ENCODE data around the gene ERBB4. TPM values are rescaled to one million over a fixed set of nuclear protein-coding genes. Genes with fewer than 3 reads are reported as not detected.

ERBB4 gene
- total and polyA plus RNA-seq, 10 of the 15 experiments (the other 5 are each of a cell fraction or from before 2014, with no cell fraction given): under 0.01 to 0.23 (median 0.01) TPM; not detected in 4

DNA sequence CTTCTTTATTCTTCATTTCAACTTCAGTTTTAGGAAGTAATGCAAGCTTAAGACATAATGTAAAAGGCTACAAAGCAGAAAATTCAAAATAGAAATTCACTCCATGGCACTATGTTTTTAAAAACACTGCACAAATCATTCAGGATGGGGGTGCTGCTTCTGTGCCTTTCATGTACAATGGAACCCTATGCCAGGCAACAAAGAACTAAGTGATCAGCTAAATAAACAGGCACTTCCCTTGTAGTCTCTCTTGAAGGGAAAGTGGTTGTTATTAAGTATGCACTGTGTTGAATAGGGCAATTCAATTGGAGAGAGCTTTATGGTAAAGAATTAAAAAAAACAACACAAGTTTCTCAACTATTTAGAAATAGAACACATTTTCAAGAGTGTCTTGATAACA lies 10.9 kb upstream of the ERBB4 start:
- H3K9me3 ChIP-seq (replicated peaks; ENCODE audit: control insufficient read depth, insufficient read depth, low read length): no peaks in the 10 kb centered on the region
- in situ Hi-C loops (cut with MboI): no loop called here
- ChIA-PET CTCF (interaction anchor here (0.9 to 3.9 kb wide), 2 partner anchors 18 to 1094 kb away, joined by 3 to 17 read pairs; no protein-coding TSS in a partner anchor), SMC1A (ENCODE audit: uncharacterized antibody, unreplicated experiment) (interaction anchor here (1.0 kb wide), 1 partner anchor 29 kb away, joined by 4 read pairs; no protein-coding TSS in a partner anchor), RAD21 (ENCODE audit: unreplicated experiment) (no interaction called here), POLR2A (no interaction called here)
- no peaks in the 10 kb centered on the region for H4K20me1 ChIP-seq (ENCODE audit: control insufficient read depth, insufficient read depth)
- H3K4me3 ChIP-seq: no peak overlapping the region
- ATAC-seq (no peak), FAIRE-seq (no peak), DNase-seq (ENCODE audit: low read depth, low spot score) (no peak)
- H3K27ac ChIP-seq (ENCODE audit: control insufficient read depth, insufficient read depth): no peak overlapping the region
- H2AFZ ChIP-seq (ENCODE audit: control insufficient read depth, low read depth, low read length): no peak overlapping the region
- BruUV-seq (replicated peaks): no TSS peak
- H3K36me3 ChIP-seq (ENCODE audit: control insufficient read depth in 2 of 2, insufficient read depth in 2 of 2, low read length in 1 of 2): no peaks in the 10 kb centered on the region
- H3K4me1 ChIP-seq (ENCODE audit: control insufficient read depth, insufficient read depth, low read length): no peaks in the 10 kb centered on the region
- no peaks in the 10 kb centered on the region for H3K79me2 ChIP-seq (ENCODE audit: control insufficient read depth, insufficient read depth, low read length)
- no peak overlapping the region for H3K9ac ChIP-seq (ENCODE audit: control insufficient read depth, insufficient read depth, low read length)
- no peaks in the 10 kb centered on the region for H3K27me3 ChIP-seq (replicated peaks in 1 of 2; ENCODE audit: control insufficient read depth in 2 of 2, insufficient read depth in 2 of 2, low read length in 1 of 2)
- no peak overlapping the region for H3K4me2 ChIP-seq (ENCODE audit: control insufficient read depth, insufficient read depth)
- TF ChIP-seq ZNF207 (IDR thresholded peaks at IDR 0.05; ENCODE audit: borderline replicate concordance) (no peak), STAT3 (IDR thresholded peaks at IDR 0.05; ENCODE audit: low read depth, low read length) (no peak), BHLHE40 (IDR thresholded peaks at IDR 0.05; ENCODE audit: borderline replicate concordance in 1 of 2, low read depth in 2 of 2, low read length in 1 of 2) (no peak), PML (IDR thresholded peaks at IDR 0.05; ENCODE audit: low read length) (no peak), NFXL1 (IDR thresholded peaks at IDR 0.05; ENCODE audit: borderline replicate concordance) (no peak)
- intact Hi-C loops (cut with micrococcal nuclease; ENCODE audit: unreplicated experiment): loop anchor here (5.0 kb wide), 1 partner anchor 387 kb away; no protein-coding TSS in a partner anchor

DNA sequence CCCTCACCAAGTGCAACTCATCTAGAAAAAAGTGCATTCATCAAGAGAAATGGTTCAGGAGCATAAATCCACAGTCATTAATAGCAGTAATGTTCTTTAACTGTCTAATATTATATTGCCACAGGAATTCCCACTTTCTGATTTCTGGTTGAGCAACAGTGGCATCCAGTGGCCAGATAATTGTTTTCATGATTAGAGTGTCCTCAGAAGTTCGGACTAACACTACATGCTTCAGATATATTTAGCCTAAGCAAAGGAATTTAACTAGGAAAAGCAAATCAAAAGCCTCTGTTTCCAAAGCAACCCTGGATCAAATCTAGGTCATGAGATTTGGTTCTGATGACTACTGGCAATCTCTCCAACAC lies 9.8 kb upstream of the ERBB4 start:
- no peak overlapping the region for H3K4me3 ChIP-seq
- intact Hi-C loops (cut with micrococcal nuclease; ENCODE audit: unreplicated experiment): loop anchor here (1.0 to 5.0 kb wide), 2 partner anchors 386 to 803 kb away; no protein-coding TSS in a partner anchor
- ChIA-PET CTCF (interaction anchor here (3.9 kb wide), 1 partner anchor 19 kb away, joined by 17 read pairs; no protein-coding TSS in a partner anchor), SMC1A (ENCODE audit: uncharacterized antibody, unreplicated experiment) (no interaction called here), RAD21 (ENCODE audit: unreplicated experiment) (no interaction called here), POLR2A (no interaction called here)
- H4K20me1 ChIP-seq (ENCODE audit: control insufficient read depth, insufficient read depth): no peaks in the 10 kb centered on the region
- H3K36me3 ChIP-seq (ENCODE audit: control insufficient read depth in 2 of 2, insufficient read depth in 2 of 2, low read length in 1 of 2): no peaks in the 10 kb centered on the region
- TF ChIP-seq NFXL1 (IDR thresholded peaks at IDR 0.05; ENCODE audit: borderline replicate concordance): no peak
- TF ChIP-seq RAD21 (IDR thresholded peaks at IDR 0.05; ENCODE audit: insufficient read depth, low read depth, low read length): peak; percentile 55
- TF ChIP-seq, protein P1, sequence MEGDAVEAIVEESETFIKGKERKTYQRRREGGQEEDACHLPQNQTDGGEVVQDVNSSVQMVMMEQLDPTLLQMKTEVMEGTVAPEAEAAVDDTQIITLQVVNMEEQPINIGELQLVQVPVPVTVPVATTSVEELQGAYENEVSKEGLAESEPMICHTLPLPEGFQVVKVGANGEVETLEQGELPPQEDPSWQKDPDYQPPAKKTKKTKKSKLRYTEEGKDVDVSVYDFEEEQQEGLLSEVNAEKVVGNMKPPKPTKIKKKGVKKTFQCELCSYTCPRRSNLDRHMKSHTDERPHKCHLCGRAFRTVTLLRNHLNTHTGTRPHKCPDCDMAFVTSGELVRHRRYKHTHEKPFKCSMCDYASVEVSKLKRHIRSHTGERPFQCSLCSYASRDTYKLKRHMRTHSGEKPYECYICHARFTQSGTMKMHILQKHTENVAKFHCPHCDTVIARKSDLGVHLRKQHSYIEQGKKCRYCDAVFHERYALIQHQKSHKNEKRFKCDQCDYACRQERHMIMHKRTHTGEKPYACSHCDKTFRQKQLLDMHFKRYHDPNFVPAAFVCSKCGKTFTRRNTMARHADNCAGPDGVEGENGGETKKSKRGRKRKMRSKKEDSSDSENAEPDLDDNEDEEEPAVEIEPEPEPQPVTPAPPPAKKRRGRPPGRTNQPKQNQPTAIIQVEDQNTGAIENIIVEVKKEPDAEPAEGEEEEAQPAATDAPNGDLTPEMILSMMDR (IDR thresholded peaks at IDR 0.05 in 2 of 3, conservative IDR thresholded peaks at IDR 0.05 in 1 of 3; ENCODE audit: control insufficient read depth in 2 of 3, extremely low read depth in 1 of 3, insufficient read depth in 1 of 3, low read depth in 3 of 3, low read length in 3 of 3): peak in 2 of 3 experiments; percentile 3 to 31; a peak in 3 of 6 replicates
- no peak for TF ChIP-seq SIN3A (IDR thresholded peaks at IDR 0.05; ENCODE audit: low read depth, low read length)
- no peak for TF ChIP-seq PML (IDR thresholded peaks at IDR 0.05; ENCODE audit: low read length)
- TF ChIP-seq, protein P2, sequence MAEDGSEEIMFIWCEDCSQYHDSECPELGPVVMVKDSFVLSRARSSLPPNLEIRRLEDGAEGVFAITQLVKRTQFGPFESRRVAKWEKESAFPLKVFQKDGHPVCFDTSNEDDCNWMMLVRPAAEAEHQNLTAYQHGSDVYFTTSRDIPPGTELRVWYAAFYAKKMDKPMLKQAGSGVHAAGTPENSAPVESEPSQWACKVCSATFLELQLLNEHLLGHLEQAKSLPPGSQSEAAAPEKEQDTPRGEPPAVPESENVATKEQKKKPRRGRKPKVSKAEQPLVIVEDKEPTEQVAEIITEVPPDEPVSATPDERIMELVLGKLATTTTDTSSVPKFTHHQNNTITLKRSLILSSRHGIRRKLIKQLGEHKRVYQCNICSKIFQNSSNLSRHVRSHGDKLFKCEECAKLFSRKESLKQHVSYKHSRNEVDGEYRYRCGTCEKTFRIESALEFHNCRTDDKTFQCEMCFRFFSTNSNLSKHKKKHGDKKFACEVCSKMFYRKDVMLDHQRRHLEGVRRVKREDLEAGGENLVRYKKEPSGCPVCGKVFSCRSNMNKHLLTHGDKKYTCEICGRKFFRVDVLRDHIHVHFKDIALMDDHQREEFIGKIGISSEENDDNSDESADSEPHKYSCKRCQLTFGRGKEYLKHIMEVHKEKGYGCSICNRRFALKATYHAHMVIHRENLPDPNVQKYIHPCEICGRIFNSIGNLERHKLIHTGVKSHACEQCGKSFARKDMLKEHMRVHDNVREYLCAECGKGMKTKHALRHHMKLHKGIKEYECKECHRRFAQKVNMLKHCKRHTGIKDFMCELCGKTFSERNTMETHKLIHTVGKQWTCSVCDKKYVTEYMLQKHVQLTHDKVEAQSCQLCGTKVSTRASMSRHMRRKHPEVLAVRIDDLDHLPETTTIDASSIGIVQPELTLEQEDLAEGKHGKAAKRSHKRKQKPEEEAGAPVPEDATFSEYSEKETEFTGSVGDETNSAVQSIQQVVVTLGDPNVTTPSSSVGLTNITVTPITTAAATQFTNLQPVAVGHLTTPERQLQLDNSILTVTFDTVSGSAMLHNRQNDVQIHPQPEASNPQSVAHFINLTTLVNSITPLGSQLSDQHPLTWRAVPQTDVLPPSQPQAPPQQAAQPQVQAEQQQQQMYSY (CRISPR knock-in tag; IDR thresholded peaks at IDR 0.05): no peak
- no peak overlapping the region for H3K9ac ChIP-seq (ENCODE audit: control insufficient read depth, insufficient read depth, low read length)
- H3K4me1 ChIP-seq (ENCODE audit: control insufficient read depth, insufficient read depth, low read length): no peaks in the 10 kb centered on the region
- no peak overlapping the region for H3K27ac ChIP-seq (ENCODE audit: control insufficient read depth, insufficient read depth)
- no peak overlapping the region for H3K4me2 ChIP-seq (ENCODE audit: control insufficient read depth, insufficient read depth)
- no peak for ATAC-seq
- H2AFZ ChIP-seq (ENCODE audit: control insufficient read depth, low read depth, low read length): no peak overlapping the region
- BruUV-seq (replicated peaks): no TSS peak
- H3K27me3 ChIP-seq (replicated peaks in 1 of 2; ENCODE audit: control insufficient read depth in 2 of 2, insufficient read depth in 2 of 2, low read length in 1 of 2): no peaks in the 10 kb centered on the region
- DNase-seq (ENCODE audit: low read depth, low spot score): no peak
- H3K79me2 ChIP-seq (ENCODE audit: control insufficient read depth, insufficient read depth, low read length): no peaks in the 10 kb centered on the region
- no peak for FAIRE-seq
- H3K9me3 ChIP-seq (replicated peaks; ENCODE audit: control insufficient read depth, insufficient read depth, low read length): no peaks in the 10 kb centered on the region
- WGBS (ENCODE audit: insufficient coverage, insufficient replicate concordance, low lambda C conversion rate, missing lambda C conversion rate): 0% methylated on average over 1 of the region's 1 CpG
- in situ Hi-C loops (cut with MboI): no loop called here
